Activated T-helper 1 cell treated with Interleukin-2 at 50 U/mL for 16 hours (primary cell): Measurements from ENCODE around the gene CCT3.
A peak's percentile ranks its signal among the peaks of the same experiment; 100 is the strongest.

Experiments used
- DNase-seq: peaks from one replicate; pipeline ENCODE4 v3.0.0-alpha.2; 2020; ENCODE audit warnings: low read depth

The CCT3 gene

GRCh38 chr1:156320560-156320959 is 17.5 kb downstream of the CCT3 start:
- DNase-seq = no peak

DNA sequence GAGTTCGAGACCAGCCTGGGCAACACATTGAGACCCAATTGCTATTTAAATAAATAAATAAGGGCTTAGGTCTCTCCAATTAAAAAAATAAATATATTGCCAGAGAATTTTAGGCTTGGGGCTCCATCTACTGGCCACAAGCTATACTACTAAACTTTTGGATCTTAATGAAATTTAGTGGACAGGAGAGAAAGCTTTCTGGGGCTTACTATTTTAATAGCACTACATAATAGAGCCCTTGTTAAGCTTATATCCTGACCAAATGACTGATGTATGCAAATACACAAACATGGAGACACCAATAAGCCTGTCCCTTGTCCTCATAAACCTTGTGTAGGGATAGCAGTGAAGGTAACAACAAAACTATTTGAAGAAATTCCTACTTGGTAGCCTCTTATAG is 18.4 kb downstream of the CCT3 start:
- DNase-seq = no peak

- DNase-seq = no peak
Observed at GRCh38 chr1:156316909-156317308, 21.2 kb downstream of the CCT3 start.

DNA sequence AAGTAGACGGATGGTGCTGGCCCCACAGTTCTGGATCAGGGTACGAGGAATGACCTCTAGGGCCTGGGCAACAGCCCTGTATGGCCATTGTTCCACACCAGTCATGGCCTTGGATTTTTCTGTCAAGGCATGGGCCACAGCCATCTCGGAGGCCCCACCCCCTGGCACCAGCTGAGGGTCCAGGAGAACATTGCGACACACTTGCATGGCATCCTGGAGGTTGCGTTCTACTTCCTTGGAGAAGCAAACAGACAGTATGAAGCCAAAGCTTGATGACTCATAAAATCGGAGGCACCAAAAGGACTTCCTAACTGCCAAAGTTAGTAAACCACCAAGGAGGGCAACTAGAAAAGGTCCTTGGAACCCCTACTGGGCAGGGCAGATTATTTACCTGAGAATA is 27.1 kb downstream of the CCT3 start:
- DNase-seq = no peak

- DNase-seq = no peak
Observed at GRCh38 chr1:156308078-156308477, 30.0 kb downstream of the CCT3 start.

DNA sequence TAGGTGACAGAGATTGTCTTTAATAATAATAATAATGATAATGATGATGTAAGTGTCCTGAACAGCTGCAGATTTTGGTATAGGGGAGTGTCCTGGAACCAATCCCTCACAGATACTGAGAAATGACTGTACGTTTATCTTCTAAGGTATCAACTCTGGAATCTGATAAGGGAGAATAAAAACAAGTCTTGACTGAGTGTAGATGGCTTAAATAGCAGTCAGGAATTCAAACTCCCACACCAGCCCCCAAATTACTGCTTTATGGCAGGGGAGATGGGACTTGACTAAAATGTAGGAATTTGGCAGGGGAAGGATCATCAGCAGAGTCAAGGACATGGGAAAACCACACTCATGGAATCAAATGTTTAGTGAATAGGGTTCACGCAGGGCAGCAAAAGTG is 32.9 kb downstream of the CCT3 start:
- no peak for DNase-seq

DNA sequence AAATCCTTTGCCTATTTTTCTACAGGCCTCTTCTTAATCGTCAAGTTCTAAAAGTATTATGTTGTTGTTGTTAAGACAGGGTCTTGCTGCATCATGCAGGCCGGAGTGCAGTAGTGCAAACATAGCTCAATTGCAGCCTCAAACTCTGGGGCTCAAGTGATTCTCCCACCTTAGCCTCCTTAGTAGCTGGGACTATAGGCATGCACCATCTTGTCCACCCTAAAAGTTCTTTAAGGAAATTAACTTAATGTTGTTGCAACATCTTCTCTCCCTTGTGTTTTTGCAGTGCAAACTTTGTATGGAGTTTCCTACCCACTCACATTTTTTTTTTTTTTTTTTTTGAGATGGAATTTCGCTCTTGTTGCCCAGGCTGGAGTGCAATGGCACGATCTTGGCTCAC is 34.9 kb downstream of the CCT3 start:
- DNase-seq = no peak

DNA sequence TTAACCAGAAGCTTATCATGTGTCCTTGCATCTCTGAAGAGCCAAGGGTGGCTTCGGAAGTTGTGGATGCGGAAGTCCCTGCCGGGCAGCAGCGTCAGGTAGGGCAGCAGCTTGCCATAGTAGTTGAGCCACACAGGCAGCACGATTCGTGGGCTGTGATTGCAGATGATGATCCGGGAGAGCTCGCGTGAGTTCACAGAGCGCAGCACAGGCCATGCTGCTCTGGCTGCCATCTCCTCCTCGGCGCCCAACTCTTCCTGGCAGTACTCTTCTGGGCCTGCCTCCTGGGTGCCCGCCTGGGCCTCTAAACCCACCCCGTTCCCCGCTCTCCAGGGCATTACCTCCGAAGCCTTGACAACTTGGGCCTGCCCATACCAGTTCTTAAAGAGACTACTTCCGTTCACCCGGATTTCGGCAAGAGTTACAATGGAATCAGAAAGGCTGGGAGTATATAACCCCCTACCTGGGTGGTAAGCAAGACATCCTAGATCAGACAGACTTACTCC is 39.2 kb downstream of the CCT3 start, which contains the start of gene VHLL:
TSS of gene VHLL (minus strand) at position 456 of the 506 bp plus-strand sequence. CDS start at position 338, 118 bp downstream.
- DNase-seq = no peak

GRCh38 chr1:156295391-156295947 is 42.6 kb downstream of the CCT3 start, which contains the start of gene GLMP:
TSS of gene GLMP (minus strand) at chr1:156295679. CDS start at chr1:156295645, 34 bp downstream.
- peak; percentile 23 for DNase-seq

GRCh38 chr1:156293895-156294294 is 44.2 kb downstream of the CCT3 start:
- DNase-seq = no peak

DNA sequence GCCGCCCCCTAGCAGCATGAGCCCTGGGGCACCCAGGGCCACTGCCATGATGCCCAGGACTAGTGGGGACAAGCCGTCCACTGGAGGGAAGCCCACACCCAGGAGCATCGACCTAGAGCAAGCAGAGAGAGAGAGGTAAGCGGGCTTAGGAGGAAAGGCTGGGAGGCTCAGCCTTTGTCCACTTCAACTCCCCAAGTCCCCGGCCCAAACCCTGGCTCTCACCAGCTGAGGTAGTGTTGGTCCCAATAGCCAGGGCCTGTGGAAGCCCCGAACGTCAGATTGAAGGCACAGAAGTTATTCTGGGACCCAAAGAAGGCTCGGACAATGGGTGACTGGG is 45.0 kb downstream of the CCT3 start:
- DNase-seq = no peak

- DNase-seq = no peak
Observed at GRCh38 chr1:156291226-156292061, 46.6 kb downstream of the CCT3 start.

DNA sequence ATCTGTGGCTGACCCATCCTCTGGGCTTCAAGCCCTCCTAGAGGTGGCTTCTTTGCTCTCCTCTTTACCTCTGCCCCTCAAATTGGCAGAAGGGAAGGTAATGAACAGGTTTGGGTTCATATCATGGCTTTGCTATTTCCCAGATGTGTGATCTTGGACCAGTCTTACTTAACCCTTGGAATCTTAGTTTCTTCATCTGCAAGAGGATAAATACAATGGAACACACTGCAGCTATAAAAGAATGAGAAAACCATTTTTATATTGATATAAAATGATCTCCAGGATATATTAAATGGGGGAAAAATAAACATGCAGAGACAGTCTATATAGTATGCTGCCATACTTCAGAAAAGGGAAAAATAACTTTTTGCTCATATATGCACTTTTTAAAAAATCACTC is 48.2 kb downstream of the CCT3 start:
- no peak for DNase-seq

DNA sequence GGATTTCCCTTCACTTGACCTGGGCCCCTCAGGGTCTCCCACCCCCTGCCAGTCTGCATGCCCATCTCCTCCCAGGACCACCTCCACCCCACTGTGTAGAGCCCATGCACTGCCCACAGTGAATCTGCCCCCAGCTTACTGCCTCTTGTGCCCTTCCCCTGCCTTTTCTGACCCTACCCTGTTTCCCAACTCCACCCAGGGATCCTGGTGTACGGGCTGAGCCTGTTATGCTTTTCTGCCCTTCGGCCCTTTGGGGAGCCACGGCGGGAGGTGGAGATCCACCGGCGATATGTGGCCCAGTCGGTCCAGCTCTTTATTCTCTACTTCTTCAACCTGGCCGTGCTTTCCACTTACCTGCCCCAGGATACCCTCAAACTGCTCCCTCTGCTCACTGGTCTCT is 52.0 kb downstream of the CCT3 start:
- no peak for DNase-seq

DNA sequence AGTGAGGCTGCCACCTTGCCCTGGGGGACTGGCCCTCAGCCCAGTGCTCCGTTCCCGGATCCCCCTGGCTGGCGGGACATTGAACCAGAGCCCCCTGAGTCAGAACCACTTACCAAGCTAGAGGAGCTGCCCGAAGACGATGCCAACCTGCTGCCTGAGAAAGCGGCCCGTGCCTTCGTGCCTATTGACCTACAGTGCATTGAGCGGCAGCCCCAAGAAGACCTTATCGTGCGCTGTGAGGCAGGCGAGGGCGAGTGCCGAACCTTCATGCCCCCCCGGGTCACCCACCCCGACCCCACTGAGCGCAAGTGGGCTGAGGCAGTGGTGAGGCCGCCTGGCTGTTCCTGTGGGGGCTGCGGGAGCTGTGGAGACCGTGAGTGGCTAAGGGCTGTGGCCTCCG is 52.7 kb downstream of the CCT3 start:
- DNase-seq = no peak

DNA sequence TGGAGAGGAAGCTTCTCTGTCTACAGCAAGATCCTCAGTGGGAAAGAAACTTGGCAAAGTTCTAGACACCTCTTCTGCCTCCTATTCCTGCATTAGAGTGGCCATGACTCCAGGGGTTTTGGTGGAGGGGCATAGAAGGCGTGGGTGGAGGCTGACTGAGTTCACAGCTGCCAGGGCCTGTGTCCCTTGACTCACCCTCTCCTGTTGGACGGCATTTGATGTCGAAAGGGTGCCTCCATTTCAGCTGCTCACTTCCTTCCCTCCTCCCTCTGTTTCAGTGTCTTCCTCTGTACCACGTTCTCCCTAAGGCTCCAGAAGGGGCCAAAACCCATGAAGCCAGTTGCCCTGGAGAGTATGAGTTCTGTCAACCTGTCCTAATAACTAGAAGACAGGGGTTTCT is 53.3 kb downstream of the CCT3 start:
- no peak for DNase-seq

DNA sequence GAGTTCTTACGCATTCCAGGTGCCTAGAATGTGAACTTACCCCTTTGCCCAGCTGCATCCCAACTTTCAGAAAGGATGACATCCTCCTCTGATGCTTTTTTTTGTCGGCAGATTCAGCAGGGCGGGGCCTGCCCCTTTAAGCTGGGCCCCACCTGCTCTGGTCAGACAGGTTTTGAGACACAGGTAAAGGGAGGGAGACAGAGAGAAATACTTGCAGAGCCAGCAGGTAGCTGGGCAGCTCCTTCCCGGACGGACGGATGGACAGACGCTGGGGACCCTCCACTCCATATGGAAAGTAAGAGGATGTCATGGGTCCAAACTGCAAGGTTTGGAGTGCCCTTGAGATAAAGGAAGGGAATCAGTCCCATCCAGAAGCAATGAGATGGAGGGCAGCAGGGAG is 54.0 kb downstream of the CCT3 start, which contains the start of gene TMEM79:
TSS of gene TMEM79 (plus strand) at position 214 of the 400 bp plus-strand sequence. CDS start 902 bp downstream, outside the sequence.
- DNase-seq = no peak

- no peak for DNase-seq
Observed at GRCh38 chr1:156283521-156283920, 54.6 kb downstream of the CCT3 start.

GRCh38 chr1:156282479-156283222 is 55.4 kb downstream of the CCT3 start, which contains the start of gene SMG5:
TSS of gene SMG5 (minus strand) at chr1:156282825. CDS start at chr1:156282680, 145 bp downstream.
- peak; percentile 89 for DNase-seq

DNA sequence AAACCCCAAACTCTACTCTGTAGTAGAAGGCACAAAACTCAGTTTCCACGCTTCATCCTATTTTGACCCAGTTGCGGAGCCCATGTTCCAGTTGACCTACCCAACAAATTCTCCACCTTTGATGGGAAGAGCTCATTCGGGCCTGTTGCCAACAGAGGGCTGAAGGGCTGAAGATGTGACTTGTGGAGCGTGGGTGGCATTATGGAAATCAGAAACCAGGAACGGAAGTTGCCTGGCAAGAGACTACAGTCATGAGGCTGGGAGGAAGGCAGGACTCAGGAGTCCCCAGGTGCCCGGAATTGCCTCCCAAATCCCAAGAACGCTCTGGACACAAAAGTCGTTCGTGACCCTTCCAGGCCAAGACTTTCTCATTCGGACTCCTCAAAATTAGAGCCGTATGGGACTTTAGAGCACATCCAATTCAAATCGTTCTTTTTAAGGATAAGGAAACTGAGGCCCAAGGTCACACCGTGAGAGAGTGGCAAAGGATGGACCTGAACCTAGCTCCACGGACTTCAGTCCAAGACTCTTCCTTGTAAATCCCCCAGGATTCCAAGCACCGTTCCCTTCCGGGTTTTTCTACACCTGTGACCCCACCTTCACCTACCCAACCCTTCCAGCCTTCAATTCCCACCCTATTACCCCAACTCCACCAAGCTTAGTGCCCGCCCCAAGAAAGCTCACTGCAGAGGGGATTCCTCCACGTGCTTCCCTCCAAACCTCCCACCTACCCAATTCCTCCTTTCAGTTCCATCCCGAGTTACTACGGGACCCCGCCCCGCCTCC is 56.2 kb downstream of the CCT3 start:
- DNase-seq = no peak

DNA sequence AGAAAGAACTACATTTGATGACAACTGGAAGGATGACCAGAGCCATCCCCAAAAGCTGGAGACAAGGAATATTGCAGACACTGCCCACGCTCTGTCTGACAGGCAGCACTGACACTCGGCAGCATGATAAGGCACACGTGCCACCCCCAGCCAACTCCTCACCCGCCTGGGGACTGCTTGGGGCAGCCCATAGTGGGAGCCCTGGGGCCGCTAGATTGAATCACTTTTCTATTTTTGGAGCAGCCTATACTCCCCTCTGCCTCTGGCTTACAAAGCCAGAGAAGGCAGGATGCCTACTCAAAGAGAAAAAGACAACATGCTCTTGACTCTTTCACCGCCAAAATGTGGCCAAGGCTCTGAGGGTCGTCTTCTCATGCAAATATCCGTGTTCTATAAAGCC is 56.8 kb downstream of the CCT3 start:
- no peak for DNase-seq

DNA sequence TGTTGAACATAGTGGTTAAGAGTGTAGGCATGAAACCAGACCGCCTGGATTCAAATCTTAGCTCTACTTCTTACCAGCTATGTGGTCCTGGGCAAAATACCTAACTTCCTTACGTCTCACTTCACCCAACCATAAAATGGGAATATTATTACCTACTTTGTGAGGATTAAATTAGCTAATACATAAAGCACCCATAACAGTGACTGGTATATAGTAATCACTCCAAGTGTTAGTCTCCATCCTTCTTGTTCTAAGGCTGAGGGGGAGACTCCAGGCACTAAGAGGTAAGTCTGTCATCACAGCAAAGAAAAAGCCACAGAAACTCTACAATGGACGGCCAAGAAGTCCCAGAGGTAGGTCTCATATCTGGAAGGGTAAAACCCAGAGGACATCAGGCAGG is 58.3 kb downstream of the CCT3 start:
- no peak for DNase-seq
